Peyer's patch (tissue), 4 donors: Measurements from ENCODE around the gene UBE2E1.

Source experiments
- POLR2A ChIP-seq, 2 donors: fragments of 450-650 bp; IDR thresholded peaks; one replicate each; pipeline ENCODE4 v1.5.1; 2017; ENCODE audit warnings: antibody characterized with exemption in 2 of 2, mild to moderate bottlenecking in 2 of 2, moderate library complexity in 2 of 2
- TF ChIP-seq, protein P1 (sequence below), 6 experiments: fragments of 450-650 bp in 4 of 6; fragments of 200-600 bp in 2 of 6; sonication (generic) in 1 of 6; IDR thresholded peaks; one replicate each; pipeline ENCODE4 v1.5.1; 2017 to 2019; ENCODE audit warnings: antibody characterized with exemption in 6 of 6, mild to moderate bottlenecking in 3 of 6, moderate library complexity in 1 of 6

DNA sequence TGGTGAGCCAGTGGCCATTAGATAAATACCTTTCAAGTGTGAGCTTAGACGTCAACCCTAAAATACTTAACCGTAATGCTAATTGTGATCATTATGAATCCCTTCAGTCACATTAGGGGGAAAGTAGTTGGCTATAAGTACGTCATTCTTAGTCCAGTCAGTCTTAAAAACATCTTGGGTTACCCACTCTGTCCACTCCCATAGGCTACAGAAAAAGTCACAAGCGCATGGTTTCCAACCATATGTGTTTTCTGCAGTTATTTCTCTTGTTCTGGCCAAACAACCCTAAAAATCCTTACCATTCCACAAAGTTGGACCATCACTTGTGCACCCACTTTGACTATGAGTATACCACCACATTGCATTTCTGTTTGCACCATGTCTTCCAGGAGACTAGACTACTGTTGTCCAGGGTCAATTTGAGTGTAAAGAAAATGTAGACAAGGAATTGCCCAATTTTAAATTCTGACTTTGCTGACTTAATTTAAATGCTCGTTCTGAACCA lies 114.4 kb downstream of the UBE2E1 start:
- TF ChIP-seq, protein P1, sequence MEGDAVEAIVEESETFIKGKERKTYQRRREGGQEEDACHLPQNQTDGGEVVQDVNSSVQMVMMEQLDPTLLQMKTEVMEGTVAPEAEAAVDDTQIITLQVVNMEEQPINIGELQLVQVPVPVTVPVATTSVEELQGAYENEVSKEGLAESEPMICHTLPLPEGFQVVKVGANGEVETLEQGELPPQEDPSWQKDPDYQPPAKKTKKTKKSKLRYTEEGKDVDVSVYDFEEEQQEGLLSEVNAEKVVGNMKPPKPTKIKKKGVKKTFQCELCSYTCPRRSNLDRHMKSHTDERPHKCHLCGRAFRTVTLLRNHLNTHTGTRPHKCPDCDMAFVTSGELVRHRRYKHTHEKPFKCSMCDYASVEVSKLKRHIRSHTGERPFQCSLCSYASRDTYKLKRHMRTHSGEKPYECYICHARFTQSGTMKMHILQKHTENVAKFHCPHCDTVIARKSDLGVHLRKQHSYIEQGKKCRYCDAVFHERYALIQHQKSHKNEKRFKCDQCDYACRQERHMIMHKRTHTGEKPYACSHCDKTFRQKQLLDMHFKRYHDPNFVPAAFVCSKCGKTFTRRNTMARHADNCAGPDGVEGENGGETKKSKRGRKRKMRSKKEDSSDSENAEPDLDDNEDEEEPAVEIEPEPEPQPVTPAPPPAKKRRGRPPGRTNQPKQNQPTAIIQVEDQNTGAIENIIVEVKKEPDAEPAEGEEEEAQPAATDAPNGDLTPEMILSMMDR (IDR thresholded peaks at IDR 0.05), result no peak
- no peak for TF ChIP-seq POLR2A (IDR thresholded peaks at IDR 0.05)
